ENCODE measurements around the gene FBXO47.
"Not testable (repeated sequence)": the region's sequence is repeated elsewhere in the genome, so short reads cannot be mapped to it uniquely, and the experiment has no call there.

Gene FBXO47

DNA sequence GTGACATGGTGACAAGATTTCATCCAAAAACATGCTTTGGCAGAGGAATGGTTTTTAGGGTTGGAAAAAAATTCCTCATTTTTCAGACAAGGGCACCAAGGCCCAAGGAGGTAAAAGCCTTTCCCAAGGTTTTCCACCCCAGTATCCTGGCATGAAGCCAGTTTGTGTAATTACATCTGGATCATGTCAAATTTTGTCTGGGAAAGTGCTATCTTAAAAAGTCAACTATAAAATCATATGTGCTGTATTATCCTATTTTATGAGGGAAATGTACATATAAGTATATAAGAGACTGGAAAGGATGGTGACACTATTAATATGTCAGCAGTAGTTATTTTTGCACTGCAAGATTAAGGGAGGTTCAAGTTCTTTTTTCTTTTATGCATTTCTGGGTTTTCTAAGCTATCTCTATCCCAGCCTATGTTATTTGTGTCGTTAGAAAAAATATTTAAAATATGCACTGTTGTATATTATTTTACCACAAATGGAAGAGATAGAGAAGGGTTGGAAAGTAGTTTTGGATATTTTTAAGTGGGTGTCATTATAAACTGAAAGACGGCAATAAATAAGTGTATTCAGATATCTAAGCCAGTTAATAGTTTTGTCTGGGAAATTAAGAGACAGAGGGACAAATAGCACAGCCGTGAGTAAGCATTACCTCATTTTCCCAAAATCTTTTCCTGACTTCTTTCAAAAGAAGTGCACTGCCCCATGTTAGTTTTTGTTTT, 13.5 kb upstream of the FBXO47 start:
- no peak for FAIRE-seq

DNA sequence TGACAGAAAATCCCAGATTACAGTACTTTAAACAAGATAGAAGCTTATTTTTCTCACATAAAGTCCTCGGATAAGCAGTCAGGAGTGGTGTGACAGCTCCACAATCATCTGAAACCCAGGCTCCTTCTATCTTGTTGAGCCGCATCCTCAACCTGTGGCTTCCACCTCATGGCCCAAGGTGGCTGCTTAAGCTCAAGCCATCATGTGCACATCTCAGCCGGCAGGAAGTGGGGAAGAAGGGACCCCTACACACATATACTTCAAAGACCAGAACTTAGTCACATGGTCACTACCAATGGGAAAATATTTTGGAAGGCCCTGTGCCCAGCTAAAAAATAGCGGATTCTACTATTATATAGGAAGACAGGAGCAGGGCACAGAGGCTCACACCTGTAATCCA, 11.0 kb upstream of the FBXO47 start:
- FAIRE-seq, result no peak

DNA sequence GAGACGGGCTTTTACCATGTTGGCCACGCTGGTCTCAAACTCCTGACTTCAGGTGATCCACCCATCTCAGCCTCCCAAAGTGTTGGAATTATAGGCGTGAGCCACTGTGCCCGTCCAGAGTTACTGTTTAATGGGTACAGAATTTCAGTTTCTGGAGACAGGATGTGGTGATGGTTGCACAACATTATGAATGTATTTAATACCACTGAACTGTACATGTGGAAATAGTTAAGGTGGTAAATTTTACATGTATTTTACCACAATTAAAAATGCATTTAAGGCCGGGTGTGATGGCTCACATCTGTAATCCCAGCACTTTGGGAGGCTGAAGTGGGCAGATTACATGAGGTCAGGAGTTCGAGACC, 9.0 kb upstream of the FBXO47 start:
- FAIRE-seq, result not testable (repeated sequence)

DNA sequence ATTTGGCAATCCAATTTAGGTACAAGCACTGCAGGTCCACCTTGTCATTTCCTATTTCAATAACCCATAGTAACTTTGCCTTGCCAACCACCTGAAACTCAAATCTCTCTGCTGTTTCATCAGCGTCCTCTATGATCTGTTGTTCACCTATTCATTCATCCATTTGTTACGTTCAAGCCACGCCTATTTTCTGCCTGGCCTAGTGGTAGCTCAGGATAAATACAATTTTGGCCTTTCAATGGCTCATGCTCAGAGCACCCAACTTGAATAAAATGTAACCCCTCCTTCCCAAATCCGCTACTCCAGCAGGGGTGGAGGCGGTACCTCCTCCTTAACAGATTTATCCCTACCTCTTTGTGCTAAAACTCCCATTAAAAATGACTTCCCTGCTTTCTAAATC, 3.6 kb upstream of the FBXO47 start:
- FAIRE-seq, result no peak

DNA sequence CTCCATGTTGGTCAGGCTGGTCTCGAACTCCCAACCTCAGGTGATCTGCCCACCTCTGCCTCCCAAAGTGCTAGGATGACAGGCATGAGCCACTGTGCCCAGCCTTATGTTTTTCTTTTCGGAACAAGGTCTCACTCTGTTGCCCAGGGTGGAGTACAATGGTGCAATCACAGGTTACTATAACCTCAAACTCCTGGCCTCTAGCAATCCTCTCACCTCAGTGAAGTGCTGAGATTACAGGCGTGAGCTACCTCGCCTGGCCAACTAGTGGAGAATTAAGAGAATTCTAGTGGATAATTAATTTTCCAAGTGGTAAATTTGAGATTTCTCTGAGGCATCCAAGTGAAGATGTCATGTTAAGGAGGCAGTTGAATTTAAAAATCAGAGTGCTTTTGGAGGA, 2.9 kb upstream of the FBXO47 start:
- no peak for FAIRE-seq

DNA sequence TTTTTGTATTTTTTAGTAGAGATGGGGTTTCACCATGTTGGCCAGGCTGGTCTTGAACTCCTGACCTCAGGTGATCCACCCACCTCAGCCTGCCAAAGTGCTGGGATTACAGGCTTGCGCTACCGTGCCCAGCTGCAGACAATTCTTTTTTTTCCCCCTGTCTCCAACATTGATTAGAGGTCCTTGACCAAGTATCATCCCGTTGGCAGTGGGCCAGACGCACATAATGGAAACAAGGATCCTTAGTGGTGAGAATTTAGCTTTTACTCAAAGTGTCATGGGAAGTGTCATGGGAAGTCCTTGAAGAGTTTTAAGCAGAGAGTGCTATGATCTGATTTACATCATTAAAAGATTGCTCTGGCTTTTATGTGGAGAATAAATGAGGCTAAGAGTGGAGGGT, 2.1 kb upstream of the FBXO47 start:
- no peak for FAIRE-seq

DNA sequence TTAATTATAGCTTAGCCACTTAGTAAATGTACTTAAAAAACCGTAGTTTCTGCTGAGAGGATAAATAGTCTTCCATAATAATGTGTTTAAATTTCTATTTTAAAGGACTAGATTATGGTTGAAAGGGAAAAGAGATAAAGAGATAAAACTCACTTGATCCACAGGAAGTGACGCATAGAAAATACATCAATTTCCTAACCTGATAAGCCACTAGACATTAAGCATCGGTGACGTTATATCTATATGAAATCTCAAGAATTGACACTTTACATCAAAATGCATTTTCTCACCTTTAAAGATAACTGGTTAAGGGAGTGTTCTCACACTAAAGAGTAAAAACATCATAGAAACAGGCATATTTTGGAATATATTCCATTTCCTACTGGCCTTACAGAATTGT, 5.8 kb downstream of the FBXO47 start:
- FAIRE-seq, result no peak

DNA sequence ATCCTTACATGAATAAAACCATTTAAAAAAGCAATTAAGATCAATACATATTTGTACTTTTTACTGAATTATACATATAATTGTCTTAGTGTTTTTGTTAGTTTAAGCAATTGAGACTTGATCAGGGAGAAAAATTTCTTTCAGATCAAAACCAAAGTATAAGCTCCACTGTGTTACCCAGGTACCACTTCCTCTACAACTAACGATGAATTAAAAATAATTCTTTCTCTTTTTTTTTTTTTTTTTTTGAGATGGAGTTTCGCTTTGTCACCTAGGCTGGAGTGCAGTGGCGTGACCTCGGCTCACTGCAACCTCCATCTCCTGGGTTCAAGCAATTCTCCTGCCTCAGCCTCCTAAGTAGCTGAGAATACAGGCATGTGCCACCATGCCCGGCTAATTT, 6.8 kb downstream of the FBXO47 start:
- no peak for FAIRE-seq

DNA sequence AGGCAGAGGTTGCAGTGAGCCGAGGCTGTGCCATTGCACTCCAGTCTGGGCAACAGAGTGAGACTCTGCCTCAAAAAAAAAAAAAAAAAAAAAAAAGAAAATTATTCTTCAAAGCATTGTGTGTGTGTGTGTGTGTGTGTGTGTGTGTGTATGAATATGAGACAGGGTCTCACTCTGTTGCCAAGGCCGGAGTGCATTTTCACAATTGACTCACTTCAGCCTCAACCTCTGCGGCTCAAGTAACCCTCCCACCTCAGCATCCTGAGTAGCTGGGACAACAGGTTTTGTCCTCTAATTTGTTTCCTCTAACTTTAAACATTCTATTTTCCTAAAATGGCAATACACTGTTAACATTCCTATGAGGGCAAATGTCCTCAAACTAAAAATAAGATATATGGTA, 7.7 kb downstream of the FBXO47 start:
- no peak for FAIRE-seq

DNA sequence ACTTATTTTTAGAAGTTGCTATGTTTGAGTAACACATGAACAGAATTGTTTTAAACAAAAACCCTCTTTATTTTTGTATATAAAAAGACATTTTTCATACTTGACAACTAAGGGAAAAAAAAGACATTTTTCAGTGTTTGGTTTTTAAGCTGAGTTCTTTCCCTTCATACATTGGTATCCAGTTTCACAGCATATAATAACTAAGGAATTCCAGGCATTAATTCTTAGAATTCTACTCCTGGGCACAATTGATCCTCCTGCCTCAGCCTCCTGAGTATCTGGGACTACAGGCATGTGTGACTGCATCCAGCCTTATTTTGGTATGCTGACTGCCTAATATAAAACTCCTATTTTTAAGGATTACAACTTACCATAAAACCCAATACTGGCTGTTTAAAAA, 8.4 kb downstream of the FBXO47 start:
- FAIRE-seq, result no peak

DNA sequence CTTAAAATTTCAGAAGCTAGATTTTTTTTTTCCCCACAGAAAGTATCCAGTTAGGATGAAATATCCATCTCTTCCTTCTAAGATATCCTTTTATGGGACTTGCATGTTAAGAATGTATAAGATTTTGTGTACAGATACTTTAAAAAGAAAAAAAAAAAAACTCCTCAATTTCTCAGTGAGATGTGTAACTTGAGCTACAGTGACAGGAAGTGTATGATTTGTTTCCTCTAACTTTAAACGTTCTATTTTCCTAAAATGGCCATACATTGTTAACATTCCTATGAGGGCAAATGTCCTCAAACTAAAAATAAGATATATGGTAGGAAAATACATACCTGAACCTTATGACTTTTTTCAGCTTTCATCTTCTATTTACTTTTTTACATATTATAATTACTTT, 8.9 kb downstream of the FBXO47 start:
- FAIRE-seq, result peak; percentile 56

DNA sequence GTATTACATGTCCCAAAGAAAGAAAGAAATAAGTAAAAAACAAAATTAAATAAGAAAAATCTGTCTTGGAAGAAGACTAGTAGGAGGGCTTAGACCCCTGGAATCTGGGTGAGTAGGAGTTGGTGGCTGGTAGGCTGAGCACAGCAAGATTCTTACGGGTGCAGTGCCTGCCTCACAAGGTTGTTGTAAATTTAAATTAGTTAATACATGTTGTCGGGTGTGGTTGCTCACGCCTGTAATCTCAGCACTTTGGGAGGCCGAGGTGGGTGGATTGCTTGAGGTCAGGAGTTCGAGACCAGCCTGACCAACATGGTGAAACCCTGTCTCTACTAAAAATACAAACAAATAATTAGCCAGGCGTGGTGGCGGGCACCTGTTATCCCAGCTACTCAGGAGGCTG, 13.4 kb downstream of the FBXO47 start:
- FAIRE-seq, result not testable (repeated sequence)

DNA sequence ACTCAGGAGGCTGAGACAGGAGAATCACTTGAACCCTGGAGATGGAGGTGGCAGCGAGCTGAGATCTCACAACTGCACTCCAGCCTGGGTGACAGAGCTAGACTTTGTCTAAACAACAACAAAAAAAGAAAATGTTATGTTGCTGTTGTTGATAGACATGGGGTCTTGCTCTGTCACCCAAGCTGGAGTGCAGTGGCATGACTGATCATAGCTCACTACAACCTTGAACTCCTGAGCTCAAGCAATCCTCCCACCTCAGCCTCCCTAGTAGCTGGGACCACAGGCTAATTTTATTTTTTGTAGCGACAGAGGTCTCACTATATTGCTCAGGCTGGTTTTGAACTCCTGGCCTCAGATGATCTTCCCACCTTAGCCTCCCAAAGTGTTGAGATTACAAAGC, 20.0 kb downstream of the FBXO47 start:
- FAIRE-seq, result no peak

DNA sequence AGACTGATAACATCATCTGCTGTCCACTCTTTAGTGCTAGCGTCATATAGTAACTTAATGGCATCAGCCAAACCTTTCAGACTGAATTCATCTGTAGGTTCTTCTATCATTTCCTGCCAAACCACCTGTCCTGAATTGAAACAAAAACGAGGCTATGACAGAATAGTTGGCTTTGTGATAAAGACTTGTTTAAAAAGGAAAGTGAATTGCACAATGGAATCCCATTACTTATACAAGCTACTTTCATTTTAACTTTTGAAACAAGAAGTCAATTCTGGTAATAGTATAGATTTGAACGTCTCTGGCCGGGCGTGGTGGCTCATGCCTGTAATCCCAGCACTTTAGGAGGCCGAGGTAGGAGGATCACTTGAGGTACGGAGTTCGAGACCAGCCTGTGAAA, 23.6 kb downstream of the FBXO47 start:
- no peak for FAIRE-seq

DNA sequence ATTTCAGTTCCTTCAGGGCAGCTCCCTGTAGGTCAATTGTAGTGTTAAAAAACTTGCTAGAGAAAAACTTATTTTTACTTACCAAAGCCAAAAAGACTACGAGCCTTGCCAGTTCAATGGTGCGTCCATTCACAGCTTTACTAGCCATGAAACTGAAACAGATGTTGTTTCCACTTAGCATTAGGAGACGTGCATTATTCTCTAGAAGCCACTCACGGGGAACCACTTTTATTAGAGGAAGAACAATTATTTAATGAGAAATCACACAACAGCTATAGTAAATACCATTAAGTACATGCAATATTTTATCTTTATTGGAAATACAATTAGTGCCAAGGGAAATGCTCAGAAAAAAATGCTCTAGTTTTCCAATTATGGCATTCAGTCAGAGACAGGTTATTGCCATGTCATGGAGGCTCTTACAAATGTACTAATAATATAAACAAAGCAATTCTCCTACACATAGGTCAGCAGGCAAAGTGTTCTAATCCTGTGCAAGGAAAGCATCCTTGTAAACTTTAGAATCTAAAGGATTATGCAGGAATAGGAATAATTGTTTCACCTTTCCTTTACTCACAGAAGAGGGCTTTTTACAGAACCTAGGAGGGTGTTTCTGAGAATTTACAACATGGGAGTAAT, 24.4 kb downstream of the FBXO47 start:
- FAIRE-seq, result no peak

DNA sequence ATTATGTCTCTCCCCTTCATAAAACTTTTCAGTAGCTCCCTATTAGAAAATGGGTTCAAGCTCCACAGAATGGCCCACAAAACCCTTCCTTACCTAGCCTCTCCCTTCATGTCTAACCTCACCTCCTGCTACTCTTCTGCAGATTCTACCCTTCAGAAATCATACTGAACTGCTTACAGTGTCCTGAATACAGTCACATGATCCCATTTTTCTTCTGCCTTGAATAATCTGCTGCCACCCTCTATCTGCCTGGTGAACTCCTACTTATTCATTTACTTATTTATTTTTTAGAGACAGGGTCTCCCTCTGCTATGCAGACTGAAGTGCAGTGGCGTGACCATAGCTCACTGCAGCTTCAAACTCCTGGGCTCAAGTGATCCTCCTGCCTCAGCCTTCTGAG, 26.8 kb downstream of the FBXO47 start:
- FAIRE-seq, result no peak

DNA sequence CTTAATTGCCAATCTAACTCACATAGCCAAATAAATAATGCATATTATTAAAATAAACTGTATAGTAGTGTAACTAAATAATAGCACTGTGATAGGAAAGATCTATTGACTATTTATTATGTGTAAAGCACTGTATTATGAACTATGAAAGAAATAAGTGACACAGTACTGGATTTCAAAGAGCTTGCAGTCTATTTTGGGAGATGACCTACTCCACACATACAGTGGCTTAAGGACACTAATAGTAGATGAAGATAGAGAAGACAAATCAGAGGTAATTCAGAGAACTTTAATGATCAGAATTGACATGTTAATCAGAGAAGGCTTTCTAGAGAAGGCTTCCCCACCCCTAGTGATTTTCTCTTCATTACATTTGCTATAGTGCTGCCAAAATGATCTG, 27.2 kb downstream of the FBXO47 start:
- FAIRE-seq, result no peak

DNA sequence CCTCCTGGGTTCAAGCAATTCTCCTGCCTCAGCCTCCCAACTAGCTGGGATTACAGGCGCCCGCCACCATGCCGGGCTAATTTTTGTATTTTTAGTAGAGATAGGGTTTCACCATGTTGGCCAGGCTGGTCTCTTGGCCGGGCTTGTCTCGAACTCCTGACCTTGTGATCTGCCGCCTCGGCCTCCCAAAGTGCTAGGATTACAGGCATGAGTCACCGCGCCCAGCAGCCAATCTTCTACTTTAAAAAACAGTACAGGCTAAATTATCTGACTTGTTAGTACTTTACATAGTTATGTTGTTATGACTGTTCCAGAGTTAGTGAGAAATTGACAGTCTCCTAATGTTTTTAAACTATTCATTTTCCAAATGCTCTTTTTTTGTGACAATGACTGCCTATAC, 33.2 kb downstream of the FBXO47 start:
- not testable (repeated sequence) for FAIRE-seq

DNA sequence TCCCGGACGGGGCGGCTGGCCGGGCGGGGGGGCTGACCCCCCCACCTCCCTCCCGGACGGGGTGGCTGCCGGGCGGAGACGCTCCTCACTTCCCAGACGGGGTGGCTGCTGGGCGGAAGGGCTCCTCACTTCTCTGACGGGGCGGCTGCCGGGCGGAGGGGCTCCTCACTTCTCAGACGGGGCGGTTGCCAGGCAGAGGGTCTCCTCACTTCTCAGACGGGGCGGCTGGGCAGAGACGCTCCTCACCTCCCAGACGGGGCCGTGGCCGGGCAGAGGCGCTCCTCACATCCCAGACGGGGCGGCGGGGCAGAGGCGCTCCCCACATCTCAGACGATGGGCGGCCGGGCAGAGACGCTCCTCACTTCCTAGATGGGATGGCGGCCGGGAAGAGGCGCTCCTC, 36.4 kb downstream of the FBXO47 start:
- FAIRE-seq, result not testable (repeated sequence)

DNA sequence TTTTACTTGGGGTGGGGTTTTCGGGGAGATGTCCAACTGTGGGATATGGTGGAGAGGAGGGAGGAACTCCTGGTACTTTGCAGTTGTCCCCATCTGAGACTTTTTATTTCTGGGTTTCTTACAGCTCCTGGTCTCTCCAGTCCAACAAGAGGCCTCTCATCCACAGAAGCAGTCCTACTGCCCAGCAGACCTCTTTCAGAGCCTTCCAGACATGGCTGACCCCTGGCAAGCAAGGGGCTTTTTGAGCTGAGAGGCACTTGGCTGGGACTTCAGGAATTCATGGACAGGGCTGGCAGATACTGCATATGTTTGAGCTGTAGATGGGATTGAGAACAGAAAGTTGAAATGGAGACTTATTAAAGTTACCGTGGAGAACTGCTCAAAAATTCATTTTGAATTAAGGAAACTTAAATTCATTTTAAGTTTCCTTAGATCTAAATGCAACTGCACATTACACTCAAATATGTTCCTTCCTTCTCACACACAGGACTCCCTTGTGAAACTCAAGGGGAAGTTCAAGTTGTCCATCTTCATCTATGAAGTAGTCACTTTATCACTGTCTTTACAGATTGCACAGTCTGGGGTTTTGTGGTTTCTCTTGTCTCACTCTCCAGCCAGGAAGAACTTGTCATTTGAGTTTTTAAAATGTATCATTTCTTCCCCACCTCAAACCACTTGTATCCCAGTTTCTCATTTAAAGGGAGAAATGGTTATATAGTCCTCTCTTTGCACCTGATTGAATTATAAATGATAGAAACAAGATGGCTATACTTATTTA, 40.7 kb downstream of the FBXO47 start:
- no peak for FAIRE-seq

DNA sequence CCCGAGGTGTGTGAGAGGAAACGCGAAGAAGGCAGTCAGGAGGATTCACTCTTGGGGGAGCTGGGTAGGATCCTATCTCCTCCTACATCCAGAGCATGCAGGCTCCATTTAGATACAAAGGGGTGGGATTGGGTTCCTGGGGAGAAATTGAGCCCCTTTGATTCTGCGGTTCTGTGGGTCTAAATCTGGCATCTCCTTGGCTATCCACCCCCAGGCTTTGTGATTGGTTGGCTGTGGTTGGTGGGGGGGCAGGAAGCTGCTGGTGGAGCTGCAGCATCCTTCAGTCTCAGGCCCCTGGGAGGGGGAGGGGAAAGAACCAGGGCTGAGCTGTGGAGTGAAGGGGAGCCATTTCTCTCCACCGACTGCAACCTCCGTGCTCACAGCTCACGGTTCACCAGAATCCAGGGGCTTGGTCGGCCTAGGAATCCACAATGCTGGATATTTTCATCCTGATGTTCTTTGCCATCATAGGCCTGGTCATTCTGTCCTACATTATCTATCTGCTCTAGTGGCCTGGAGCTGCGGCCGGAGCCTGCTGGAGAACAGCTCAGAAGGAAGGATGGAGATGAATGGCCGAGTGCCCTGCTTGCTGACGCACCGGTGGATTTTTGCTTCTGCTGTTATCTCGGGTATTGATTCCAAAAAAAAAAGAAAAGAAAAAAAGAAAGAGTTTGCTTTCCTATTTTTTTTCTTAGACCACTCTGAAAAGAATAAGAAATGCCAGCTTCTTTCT, 41.8 kb downstream of the FBXO47 start, which contains the start of gene LASP1NB:
Gene LASP1NB, plus strand, starts transcription at position 352 of the 733 bp plus-strand sequence.
- FAIRE-seq, result no peak

DNA sequence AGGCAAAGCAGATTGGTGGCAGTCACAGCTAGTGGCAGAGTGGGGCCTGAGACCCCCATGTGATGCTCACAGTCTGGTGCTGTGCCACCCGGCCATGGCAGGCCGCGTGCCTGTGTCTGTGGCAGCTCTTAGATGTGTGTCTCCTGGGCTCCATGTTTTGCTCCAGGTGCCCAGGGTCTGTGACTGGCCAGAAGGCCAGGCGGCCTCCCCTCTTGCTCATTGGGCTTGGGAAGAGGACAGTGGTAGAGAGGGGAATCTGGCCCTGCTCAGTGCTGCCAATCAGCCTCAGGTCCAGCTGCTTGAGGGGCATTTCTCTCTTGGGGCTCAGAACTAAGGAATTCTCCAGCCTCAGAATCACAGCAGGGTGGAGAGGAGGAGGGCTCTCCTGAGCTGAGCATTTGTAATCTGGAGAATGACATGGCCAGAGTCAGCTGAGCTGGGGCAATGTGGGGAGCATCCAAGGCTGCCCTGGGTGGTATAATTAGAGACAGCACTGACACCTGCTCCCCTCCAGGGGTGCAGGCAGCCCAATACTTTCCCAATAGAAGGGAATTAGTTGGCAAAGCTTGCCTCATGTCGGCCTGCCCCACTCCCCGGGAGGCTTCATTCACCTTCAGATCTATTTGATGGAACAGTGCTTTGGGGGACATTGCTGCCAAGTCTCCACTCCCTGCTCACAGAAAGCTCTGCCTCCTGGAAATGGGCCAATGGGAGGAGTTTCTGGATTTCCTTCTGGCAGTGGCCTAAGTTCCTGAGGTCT, 44.5 kb downstream of the FBXO47 start:
- no peak for FAIRE-seq
